Stomach (tissue), 4 donors: ENCODE data around the gene PSAP.

ENCODE experiments used
- POLR2A ChIP-seq, 4 donors: fragments of 450-650 bp; IDR thresholded peaks; one replicate each; pipeline ENCODE4 v1.6.1; 2016; ENCODE audit warnings: antibody characterized with exemption in 4 of 4, control low read depth in 2 of 4, mild to moderate bottlenecking in 1 of 4, moderate library complexity in 1 of 4
- POLR2AphosphoS5 ChIP-seq, 3 donors: sonication (generic); formaldehyde crosslinking; IDR thresholded peaks; one replicate each; pipeline ENCODE4 v1.6.1; 2016; ENCODE audit warnings: antibody characterized with exemption in 3 of 3
- TF ChIP-seq, protein P1 (sequence below), 7 experiments: fragments of 450-650 bp in 4 of 7; fragments of 200-600 bp in 3 of 7; sonication (generic) in 3 of 7; IDR thresholded peaks; one replicate each; pipeline ENCODE4 v1.5.1; 2016 to 2019; ENCODE audit warnings: antibody characterized with exemption in 7 of 7, control low read depth in 2 of 7, mild to moderate bottlenecking in 1 of 7

DNA sequence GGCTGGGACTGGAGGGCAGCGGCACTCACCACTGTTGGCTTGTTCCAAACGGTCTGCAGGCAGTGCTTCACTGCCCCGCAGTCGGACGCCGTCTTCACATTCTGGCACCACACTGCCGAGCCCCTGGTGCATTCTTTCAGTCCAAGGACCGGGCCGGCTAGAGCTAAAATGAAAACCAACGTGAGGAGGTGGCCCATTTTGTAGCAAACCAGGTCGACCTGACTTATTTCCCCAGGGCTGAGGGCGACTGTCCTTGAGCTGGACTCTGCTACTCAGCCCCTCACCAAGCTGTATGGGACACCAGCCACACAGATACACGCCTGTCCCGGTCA, 16.7 kb downstream of the PSAP start:
- TF ChIP-seq, protein P1, sequence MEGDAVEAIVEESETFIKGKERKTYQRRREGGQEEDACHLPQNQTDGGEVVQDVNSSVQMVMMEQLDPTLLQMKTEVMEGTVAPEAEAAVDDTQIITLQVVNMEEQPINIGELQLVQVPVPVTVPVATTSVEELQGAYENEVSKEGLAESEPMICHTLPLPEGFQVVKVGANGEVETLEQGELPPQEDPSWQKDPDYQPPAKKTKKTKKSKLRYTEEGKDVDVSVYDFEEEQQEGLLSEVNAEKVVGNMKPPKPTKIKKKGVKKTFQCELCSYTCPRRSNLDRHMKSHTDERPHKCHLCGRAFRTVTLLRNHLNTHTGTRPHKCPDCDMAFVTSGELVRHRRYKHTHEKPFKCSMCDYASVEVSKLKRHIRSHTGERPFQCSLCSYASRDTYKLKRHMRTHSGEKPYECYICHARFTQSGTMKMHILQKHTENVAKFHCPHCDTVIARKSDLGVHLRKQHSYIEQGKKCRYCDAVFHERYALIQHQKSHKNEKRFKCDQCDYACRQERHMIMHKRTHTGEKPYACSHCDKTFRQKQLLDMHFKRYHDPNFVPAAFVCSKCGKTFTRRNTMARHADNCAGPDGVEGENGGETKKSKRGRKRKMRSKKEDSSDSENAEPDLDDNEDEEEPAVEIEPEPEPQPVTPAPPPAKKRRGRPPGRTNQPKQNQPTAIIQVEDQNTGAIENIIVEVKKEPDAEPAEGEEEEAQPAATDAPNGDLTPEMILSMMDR (IDR thresholded peaks at IDR 0.05): no peak
- no peak for TF ChIP-seq POLR2A (IDR thresholded peaks at IDR 0.05)
- TF ChIP-seq POLR2AphosphoS5 (IDR thresholded peaks at IDR 0.05): no peak
